ENCODE results near the gene RAB12. TPM values are rescaled to one million over a fixed set of nuclear protein-coding genes. Genes with fewer than 3 reads are reported as not detected.
"Not testable (repeated sequence)": the region's sequence is repeated elsewhere in the genome, so short reads cannot be mapped to it uniquely, and the experiment has no call there.

The RAB12 gene
- total RNA-seq, 1 experiment from 2014 or later: 79.4 TPM

- Histone ChIP-seq H3K4me3 (no peak overlapping the region), H3F3A (ENCODE audit: insufficient read depth, low read depth) (no peaks in the 10 kb centered on the region), H3K36me3 (ENCODE audit: low read depth) (no peaks in the 10 kb centered on the region), H3K79me2 (ENCODE audit: low read depth) (no peaks in the 10 kb centered on the region), H4K20me1 (ENCODE audit: insufficient read depth) (no peaks in the 10 kb centered on the region), H3K4me1 (replicated peaks; ENCODE audit: insufficient read depth) (no peaks in the 10 kb centered on the region), H3K9me3 (ENCODE audit: insufficient read depth, low read depth) (no peaks in the 10 kb centered on the region), H3K27ac (no peak overlapping the region), H3K27me3 (ENCODE audit: insufficient read depth, low read depth) (peaks cover 7% of the 10 kb centered on the region; the same call in 1 of the 2 replicates), H3K9me2 (ENCODE audit: insufficient read depth) (no peaks in the 10 kb centered on the region), H2AFZ (no peak overlapping the region), H3K4me2 (no peak overlapping the region)
- no peak for TF ChIP-seq EZH2 (IDR thresholded peaks at IDR 0.05; ENCODE audit: low read depth)
- intact Hi-C loops (cut with micrococcal nuclease; ENCODE audit: unreplicated experiment): no loop called here
- POLR2A ChIA-PET (ENCODE audit: unreplicated experiment): no interaction called here
- CTCF ChIA-PET: no interaction called here
- no peak for DNase-seq
- BruUV-seq (replicated peaks): no TSS peak
Observed at GRCh38 chr18:8571399-8571798, 37.8 kb upstream of the RAB12 start.

- BruUV-seq (replicated peaks); H3K9me2 ChIP-seq (ENCODE audit: insufficient read depth); intact Hi-C loops (cut with micrococcal nuclease; ENCODE audit: unreplicated experiment): not testable (repeated sequence)
Observed at GRCh38 chr18:8573766-8574165, 35.5 kb upstream of the RAB12 start.

DNA sequence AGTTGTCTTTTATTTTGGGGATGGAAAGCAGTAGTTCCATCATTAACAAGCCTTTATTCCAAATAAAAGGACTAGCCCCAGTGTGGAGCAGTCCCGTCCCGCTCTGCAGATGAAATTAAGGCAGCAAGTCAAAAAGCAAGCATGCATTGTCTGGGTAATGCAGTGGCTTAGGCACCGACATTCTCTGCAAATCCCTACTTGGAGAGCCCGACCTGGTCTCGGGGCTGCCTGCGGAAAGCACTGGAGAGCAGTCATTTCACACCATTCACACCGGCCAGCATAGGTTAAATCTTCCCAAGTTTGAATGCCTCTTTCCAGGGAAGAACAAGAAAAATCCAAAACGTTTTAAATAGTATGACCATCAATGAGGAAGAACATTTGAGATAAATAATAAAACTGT, 24.4 kb upstream of the RAB12 start:
- intact Hi-C loops (cut with micrococcal nuclease; ENCODE audit: unreplicated experiment): no loop called here
- H3K4me3 ChIP-seq: no peak overlapping the region
- BruUV-seq (replicated peaks): no TSS peak

More at GRCh38 chr18:8573766-8574165, 35.5 kb upstream of the RAB12 start:
- H4K20me1 ChIP-seq (ENCODE audit: insufficient read depth); H3K4me3 ChIP-seq; H3K79me2 ChIP-seq (ENCODE audit: low read depth); H3K9me3 ChIP-seq (ENCODE audit: insufficient read depth, low read depth); POLR2A ChIA-PET (ENCODE audit: unreplicated experiment); CTCF ChIA-PET; H3F3A ChIP-seq (ENCODE audit: insufficient read depth, low read depth); H2AFZ ChIP-seq; H3K4me2 ChIP-seq; H3K4me1 ChIP-seq (replicated peaks; ENCODE audit: insufficient read depth); DNase-seq; H3K27ac ChIP-seq; H3K36me3 ChIP-seq (ENCODE audit: low read depth): not testable (repeated sequence)
- H3K27me3 ChIP-seq (ENCODE audit: insufficient read depth, low read depth): peaks cover 17% of the 10 kb centered on the region; the same call in 1 of the 2 replicates

DNA sequence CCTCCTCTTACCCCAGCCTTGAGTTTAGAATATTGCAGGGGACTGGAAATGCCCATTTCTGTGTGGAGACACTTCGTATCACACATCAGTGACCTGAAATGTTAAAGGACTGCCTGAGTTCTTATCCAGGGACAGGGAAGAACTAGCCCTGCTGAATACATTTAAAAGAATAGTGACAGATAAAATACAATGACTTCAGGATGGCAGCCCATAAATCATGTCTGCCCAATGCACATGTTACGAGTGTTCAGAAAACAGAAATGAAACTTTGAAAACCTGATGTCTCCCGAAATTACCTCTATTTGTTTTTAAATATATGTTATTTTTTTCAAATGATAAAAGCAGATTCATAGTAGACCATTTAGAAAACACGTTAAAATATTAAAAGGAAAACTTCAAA, 22.3 kb upstream of the RAB12 start:
- BruUV-seq (replicated peaks): no TSS peak
- Histone ChIP-seq H3K36me3 (ENCODE audit: low read depth) (no peaks in the 10 kb centered on the region), H3K27ac (no peak overlapping the region), H3K79me2 (ENCODE audit: low read depth) (no peaks in the 10 kb centered on the region), H3K9me3 (ENCODE audit: insufficient read depth, low read depth) (no peaks in the 10 kb centered on the region), H3K4me2 (no peak overlapping the region), H4K20me1 (ENCODE audit: insufficient read depth) (no peaks in the 10 kb centered on the region), H3K27me3 (ENCODE audit: insufficient read depth, low read depth) (peaks cover 18% of the 10 kb centered on the region; the same call in 1 of the 2 replicates), H3K4me1 (replicated peaks; ENCODE audit: insufficient read depth) (no peaks in the 10 kb centered on the region), H3K4me3 (no peak overlapping the region), H3F3A (ENCODE audit: insufficient read depth, low read depth) (no peaks in the 10 kb centered on the region), H2AFZ (no peak overlapping the region), H3K9me2 (ENCODE audit: insufficient read depth) (no peaks in the 10 kb centered on the region)
- ChIA-PET CTCF (no interaction called here), POLR2A (ENCODE audit: unreplicated experiment) (no interaction called here)
- intact Hi-C loops (cut with micrococcal nuclease; ENCODE audit: unreplicated experiment): no loop called here
- TF ChIP-seq EZH2 (IDR thresholded peaks at IDR 0.05; ENCODE audit: low read depth) (no peak), CTCF (conservative IDR thresholded peaks at IDR 0.05) (no peak)
- no peak for DNase-seq

More for the DNA sequence above, 24.4 kb upstream of the RAB12 start:
- CTCF ChIA-PET: no interaction called here
- H3K9me3 ChIP-seq (ENCODE audit: insufficient read depth, low read depth): no peaks in the 10 kb centered on the region
- H3K4me2 ChIP-seq: no peak overlapping the region
- POLR2A ChIA-PET (ENCODE audit: unreplicated experiment): no interaction called here
- no peaks in the 10 kb centered on the region for H3K4me1 ChIP-seq (replicated peaks; ENCODE audit: insufficient read depth)
- no peak overlapping the region for H2AFZ ChIP-seq
- H3F3A ChIP-seq (ENCODE audit: insufficient read depth, low read depth): no peaks in the 10 kb centered on the region
- TF ChIP-seq CTCF (conservative IDR thresholded peaks at IDR 0.05) (no peak), EZH2 (IDR thresholded peaks at IDR 0.05; ENCODE audit: low read depth) (no peak)
- H3K9me2 ChIP-seq (ENCODE audit: insufficient read depth): no peaks in the 10 kb centered on the region
- no peaks in the 10 kb centered on the region for H3K36me3 ChIP-seq (ENCODE audit: low read depth)
- no peak overlapping the region for H3K27ac ChIP-seq
- H3K27me3 ChIP-seq (ENCODE audit: insufficient read depth, low read depth): peaks cover 22% of the 10 kb centered on the region; the same call in 1 of the 2 replicates
- no peaks in the 10 kb centered on the region for H4K20me1 ChIP-seq (ENCODE audit: insufficient read depth)
- no peak for DNase-seq
- H3K79me2 ChIP-seq (ENCODE audit: low read depth): no peaks in the 10 kb centered on the region
